ENCODE data around the gene CBFA2T2. TPM values are rescaled to one million over a fixed set of nuclear protein-coding genes. Genes with fewer than 3 reads are reported as not detected.

The CBFA2T2 gene
- total RNA-seq, 1 experiment from 2014 or later: 13.1 TPM

GRCh38 chr20:33684533-33685327 is 194.8 kb downstream of the CBFA2T2 start:
- ChIA-PET CTCF (interaction anchor here (1.3 kb wide), 1 partner anchor 36 kb away, joined by 3 read pairs; no protein-coding TSS in a partner anchor), POLR2A (ENCODE audit: low non-redundant PET) (interaction anchor here (0.7 to 1.3 kb wide), 2 partner anchors 12 to 184 kb away, joined by 6 read pairs; no protein-coding TSS in a partner anchor)
- peaks cover 14% of the 10 kb centered on the region for H3K36me3 ChIP-seq (ENCODE audit: insufficient read depth, low read length, poor library complexity, severe bottlenecking)
- H3K4me1 ChIP-seq (ENCODE audit: insufficient read depth, low read length, poor library complexity, severe bottlenecking): peaks cover 21% of the 10 kb centered on the region
- intact Hi-C loops (cut with micrococcal nuclease; ENCODE audit: unreplicated experiment): no loop called here
- peak; percentile 85 for DNase-seq (ENCODE audit: low spot score)
- H3K9me3 ChIP-seq (ENCODE audit: low read depth, low read length, poor library complexity, severe bottlenecking): no peaks in the 10 kb centered on the region
- H3K27me3 ChIP-seq (replicated peaks; ENCODE audit: insufficient read depth, low read depth, low read length, poor library complexity): no peaks in the 10 kb centered on the region
- TSS peak; percentile 27 for BruUV-seq (replicated peaks)
- TF ChIP-seq EZH2 (IDR thresholded peaks at IDR 0.05; ENCODE audit: borderline replicate concordance, low read depth, low read length, poor library complexity, severe bottlenecking): no peak
- no peak for TF ChIP-seq CTCF (conservative IDR thresholded peaks at IDR 0.05; ENCODE audit: low read depth, low read length)
- H3K4me3 ChIP-seq (ENCODE audit: low read depth, low read length, poor library complexity, severe bottlenecking): peak overlapping the region; percentile 58
- H3K27ac ChIP-seq (ENCODE audit: low read depth, low read length, poor library complexity, severe bottlenecking): peak overlapping the region; percentile 79

GRCh38 chr20:33685328-33686099 is 195.6 kb downstream of the CBFA2T2 start:
- peaks cover 21% of the 10 kb centered on the region for H3K4me1 ChIP-seq (ENCODE audit: insufficient read depth, low read length, poor library complexity, severe bottlenecking)
- BruUV-seq (replicated peaks): no TSS peak
- H3K4me3 ChIP-seq (ENCODE audit: low read depth, low read length, poor library complexity, severe bottlenecking): peak overlapping the region; percentile 58
- POLR2A ChIA-PET (ENCODE audit: low non-redundant PET): interaction anchor here (0.7 to 1.3 kb wide), 2 partner anchors 13 to 184 kb away, joined by 6 read pairs; no protein-coding TSS in a partner anchor
- H3K27ac ChIP-seq (ENCODE audit: low read depth, low read length, poor library complexity, severe bottlenecking): peak overlapping the region; percentile 79
- H3K9me3 ChIP-seq (ENCODE audit: low read depth, low read length, poor library complexity, severe bottlenecking): no peaks in the 10 kb centered on the region
- CTCF ChIA-PET: interaction anchor here (1.3 kb wide), 1 partner anchor 35 kb away, joined by 3 read pairs; no protein-coding TSS in a partner anchor
- no peaks in the 10 kb centered on the region for H3K27me3 ChIP-seq (replicated peaks; ENCODE audit: insufficient read depth, low read depth, low read length, poor library complexity)
- peaks cover 8% of the 10 kb centered on the region for H3K36me3 ChIP-seq (ENCODE audit: insufficient read depth, low read length, poor library complexity, severe bottlenecking)
- intact Hi-C loops (cut with micrococcal nuclease; ENCODE audit: unreplicated experiment): no loop called here
- TF ChIP-seq EZH2 (IDR thresholded peaks at IDR 0.05; ENCODE audit: borderline replicate concordance, low read depth, low read length, poor library complexity, severe bottlenecking) (no peak), CTCF (conservative IDR thresholded peaks at IDR 0.05; ENCODE audit: low read depth, low read length) (no peak)
- DNase-seq (ENCODE audit: low spot score): peak; percentile 62

- Histone ChIP-seq H3K4me3 (ENCODE audit: low read depth, low read length, poor library complexity, severe bottlenecking) (peak within 1 kb of the TSS; percentile 58), H3K36me3 (ENCODE audit: insufficient read depth, low read length, poor library complexity, severe bottlenecking) (peaks cover 8% of the 10 kb centered on the region), H3K27ac (ENCODE audit: low read depth, low read length, poor library complexity, severe bottlenecking) (peak within 1 kb of the TSS; percentile 79), H3K4me1 (ENCODE audit: insufficient read depth, low read length, poor library complexity, severe bottlenecking) (peaks cover 21% of the 10 kb centered on the region), H3K27me3 (replicated peaks; ENCODE audit: insufficient read depth, low read depth, low read length, poor library complexity) (no peaks in the 10 kb centered on the region), H3K9me3 (ENCODE audit: low read depth, low read length, poor library complexity, severe bottlenecking) (no peaks in the 10 kb centered on the region)
- TF ChIP-seq CTCF (conservative IDR thresholded peaks at IDR 0.05; ENCODE audit: low read depth, low read length) (peak; percentile 31; the same call in 1 of the 2 replicates), EZH2 (IDR thresholded peaks at IDR 0.05; ENCODE audit: borderline replicate concordance, low read depth, low read length, poor library complexity, severe bottlenecking) (no peak)
- CTCF ChIA-PET: no interaction called here
- peak; percentile 98 for DNase-seq (ENCODE audit: low spot score)
- POLR2A ChIA-PET (ENCODE audit: low non-redundant PET): no interaction called here
- BruUV-seq (replicated peaks): no TSS peak
- intact Hi-C loops (cut with micrococcal nuclease; ENCODE audit: unreplicated experiment): no loop called here
Observed at GRCh38 chr20:33686100-33686983, 196.4 kb downstream of the CBFA2T2 start, which contains the start of gene E2F1. E2F1 (minus strand) TSS chr20:33686385; CDS start chr20:33686264, 121 bp downstream.

Measured in A673 (cell line).